Kidney epithelial cell (primary cell): ENCODE results near the gene WDR27. TPM values are rescaled to one million over a fixed set of nuclear protein-coding genes. Genes with fewer than 3 reads are reported as not detected.

Source experiments
- DNase-seq: peaks from one replicate; pipeline ENCODE4 v3.0.0-alpha.2; 2010; ENCODE audit warnings: low read depth
- H3K27me3 ChIP-seq: 2 replicates; pipeline ENCODE4 v1.6.0; 2011; ENCODE audit warnings: low read length; ENCODE audit not compliant: control insufficient read depth, insufficient read depth
- H3K36me3 ChIP-seq: 2 replicates; pipeline ENCODE4 v1.5.1; 2011; ENCODE audit warnings: low read length; ENCODE audit not compliant: control insufficient read depth, insufficient read depth
- H3K4me3 ChIP-seq: 2 replicates; pipeline ENCODE4 v1.5.1; 2011; ENCODE audit warnings: low read depth, mild to moderate bottlenecking, control low read depth, low read length
- total RNA-seq: library from RNA; depleted of rRNA; stranded (reverse); fragments of >200 nt; gene quantifications from 2 replicates; pipeline ENCODE4 v1.2.3, GENCODE V29; 2015
- TF ChIP-seq, protein P1 (sequence below): IDR thresholded peaks from 2 replicates; pipeline ENCODE4 v1.5.1; 2011; ENCODE audit warnings: mild to moderate bottlenecking, moderate library complexity, low read length, control low read depth, inconsistent platforms; ENCODE audit not compliant: insufficient read depth, poor library complexity, severe bottlenecking

The WDR27 gene
- total RNA-seq, 1 donor from 2014 or later = 27.0 TPM

DNA sequence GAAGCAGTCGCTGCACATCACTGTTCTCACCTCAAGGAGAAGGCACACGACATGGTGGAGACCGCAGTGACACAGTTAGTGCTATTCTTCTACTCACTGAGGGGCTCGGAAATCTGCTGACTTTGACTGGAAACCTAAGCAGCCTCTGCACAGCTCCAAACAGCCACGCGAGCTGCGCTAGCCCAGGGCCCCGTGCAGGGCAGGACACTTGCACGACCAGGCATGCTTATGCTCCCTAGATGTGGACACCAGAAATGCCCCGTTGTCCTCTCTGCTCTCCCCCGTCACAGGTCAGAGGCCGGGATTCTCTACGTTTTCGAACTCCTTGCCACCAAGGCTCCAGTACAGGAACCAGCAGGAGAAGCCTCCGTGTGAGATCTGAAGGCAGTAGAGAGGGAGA lies 201.1 kb downstream of the WDR27 start:
- H3K27me3 ChIP-seq = no peaks in the 10 kb centered on the region
- H3K4me3 ChIP-seq = no peak overlapping the region
- H3K36me3 ChIP-seq = no peaks in the 10 kb centered on the region
- DNase-seq = no peak
- TF ChIP-seq, protein P1, sequence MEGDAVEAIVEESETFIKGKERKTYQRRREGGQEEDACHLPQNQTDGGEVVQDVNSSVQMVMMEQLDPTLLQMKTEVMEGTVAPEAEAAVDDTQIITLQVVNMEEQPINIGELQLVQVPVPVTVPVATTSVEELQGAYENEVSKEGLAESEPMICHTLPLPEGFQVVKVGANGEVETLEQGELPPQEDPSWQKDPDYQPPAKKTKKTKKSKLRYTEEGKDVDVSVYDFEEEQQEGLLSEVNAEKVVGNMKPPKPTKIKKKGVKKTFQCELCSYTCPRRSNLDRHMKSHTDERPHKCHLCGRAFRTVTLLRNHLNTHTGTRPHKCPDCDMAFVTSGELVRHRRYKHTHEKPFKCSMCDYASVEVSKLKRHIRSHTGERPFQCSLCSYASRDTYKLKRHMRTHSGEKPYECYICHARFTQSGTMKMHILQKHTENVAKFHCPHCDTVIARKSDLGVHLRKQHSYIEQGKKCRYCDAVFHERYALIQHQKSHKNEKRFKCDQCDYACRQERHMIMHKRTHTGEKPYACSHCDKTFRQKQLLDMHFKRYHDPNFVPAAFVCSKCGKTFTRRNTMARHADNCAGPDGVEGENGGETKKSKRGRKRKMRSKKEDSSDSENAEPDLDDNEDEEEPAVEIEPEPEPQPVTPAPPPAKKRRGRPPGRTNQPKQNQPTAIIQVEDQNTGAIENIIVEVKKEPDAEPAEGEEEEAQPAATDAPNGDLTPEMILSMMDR = no peak

DNA sequence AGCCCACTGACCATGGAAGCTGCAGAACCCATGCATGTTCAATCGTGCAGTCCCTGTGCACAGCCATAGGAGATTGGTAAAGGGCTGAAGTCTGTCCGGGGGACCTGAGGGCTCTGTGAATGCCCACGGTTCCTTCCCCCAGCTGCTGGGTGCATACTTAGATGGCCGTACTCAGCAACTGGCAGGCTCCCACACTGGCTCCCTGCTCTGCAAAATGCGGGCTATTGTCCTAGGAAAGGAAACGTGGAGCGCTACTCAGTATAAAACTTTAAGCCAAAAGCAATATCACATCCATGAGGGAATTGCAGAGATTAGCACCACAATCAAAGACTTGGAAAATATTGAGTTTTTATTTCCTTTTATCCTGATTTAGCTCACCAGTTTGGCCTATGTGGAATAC lies 202.0 kb downstream of the WDR27 start:
- Histone ChIP-seq H3K4me3 (no peak overlapping the region), H3K36me3 (no peaks in the 10 kb centered on the region), H3K27me3 (no peaks in the 10 kb centered on the region)
- no peak for DNase-seq
- TF ChIP-seq, protein P1 = no peak

DNA sequence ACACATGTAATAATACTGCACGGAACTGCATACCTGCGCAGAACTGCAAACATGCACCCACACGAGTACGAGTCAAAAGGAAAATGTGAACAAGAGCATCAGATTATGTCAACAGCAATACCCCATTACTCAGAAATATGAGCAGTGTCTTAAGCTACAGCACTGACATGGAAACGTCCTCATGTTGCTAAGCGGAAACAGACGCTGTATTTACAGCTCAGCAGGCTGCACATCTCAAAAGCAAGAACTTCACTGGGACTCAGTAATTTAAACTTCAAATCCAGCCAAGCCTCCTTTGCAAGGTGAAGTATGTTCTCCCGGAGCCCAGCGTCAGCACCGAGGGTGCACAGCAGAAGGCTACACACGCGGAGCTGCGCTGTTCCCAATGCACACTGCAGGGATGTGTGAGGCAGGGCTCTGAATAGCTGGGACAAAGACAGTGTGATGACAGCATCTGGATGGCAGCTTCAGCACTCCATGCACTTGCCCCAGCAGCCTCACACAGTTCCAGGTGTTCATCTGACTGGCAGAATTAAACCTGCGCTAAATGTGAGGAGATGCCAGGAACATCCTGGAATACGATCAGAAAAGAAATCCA lies 202.8 kb downstream of the WDR27 start:
- no peaks in the 10 kb centered on the region for H3K27me3 ChIP-seq
- TF ChIP-seq, protein P1 = no peak
- no peaks in the 10 kb centered on the region for H3K36me3 ChIP-seq
- no peak overlapping the region for H3K4me3 ChIP-seq
- no peak for DNase-seq

DNA sequence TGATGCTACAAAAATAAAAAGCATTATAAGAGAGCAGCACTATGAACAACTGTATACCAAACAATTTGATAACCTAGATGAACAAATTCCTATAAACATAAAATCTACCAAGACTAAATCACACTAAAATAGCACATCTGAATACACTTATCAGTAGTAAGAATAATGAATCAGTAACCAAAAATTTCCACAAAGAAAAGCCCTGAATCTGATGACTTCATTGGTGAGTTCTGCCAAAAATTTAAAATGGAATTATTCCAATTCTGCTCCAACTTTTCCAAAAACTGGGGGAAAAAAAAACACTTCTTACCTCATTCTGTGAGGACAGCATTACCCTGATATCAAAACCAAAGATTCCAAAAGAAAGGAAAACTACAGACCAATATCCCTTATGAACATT lies 206.2 kb downstream of the WDR27 start:
- Histone ChIP-seq H3K36me3 (no peaks in the 10 kb centered on the region), H3K27me3 (no peaks in the 10 kb centered on the region), H3K4me3 (no peak overlapping the region)
- TF ChIP-seq, protein P1 = no peak
- DNase-seq = no peak

DNA sequence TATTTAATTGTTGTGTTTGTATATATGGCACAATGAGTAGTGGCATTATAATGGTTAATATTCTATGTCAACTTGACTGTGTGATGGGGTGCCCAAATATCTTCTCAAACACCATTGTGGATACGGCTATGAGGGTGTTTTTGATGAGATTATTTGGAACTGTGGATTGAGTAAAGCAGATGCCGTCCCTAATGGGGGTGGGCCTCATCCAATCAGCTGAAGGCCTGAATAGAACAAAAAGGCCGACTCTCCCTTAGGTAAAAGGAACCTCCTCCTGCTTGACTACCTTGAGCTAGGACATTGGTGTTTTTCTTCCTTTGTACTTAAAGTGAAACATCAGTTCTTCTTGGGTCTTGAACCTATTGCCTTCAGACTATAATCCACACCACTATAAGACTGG lies 207.8 kb downstream of the WDR27 start:
- TF ChIP-seq, protein P1 = no peak
- H3K36me3 ChIP-seq = no peaks in the 10 kb centered on the region

DNA sequence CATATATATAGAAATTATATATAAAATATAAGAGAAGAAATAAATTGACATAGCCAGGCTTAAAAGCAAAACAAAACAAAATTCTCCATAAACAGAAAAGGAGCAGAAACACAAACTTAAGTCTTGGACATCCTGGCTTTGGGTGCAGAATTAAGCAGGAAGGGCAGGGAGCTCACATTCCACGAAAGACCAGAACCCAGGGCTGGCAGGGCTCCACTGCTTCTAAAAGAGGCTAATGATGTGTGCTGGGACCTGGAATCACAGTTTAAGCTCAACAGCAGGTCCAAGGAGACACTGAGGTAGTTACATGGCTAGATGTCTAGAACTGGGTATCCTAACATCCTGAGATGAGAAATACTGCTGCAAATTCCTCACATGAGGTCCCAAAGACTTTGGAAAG lies 210.3 kb downstream of the WDR27 start:
- DNase-seq = no peak
- Histone ChIP-seq H3K27me3 (no peaks in the 10 kb centered on the region), H3K4me3 (no peak overlapping the region), H3K36me3 (no peaks in the 10 kb centered on the region)
- TF ChIP-seq, protein P1 = no peak

More for the DNA sequence above, 207.8 kb downstream of the WDR27 start:
- no peak for DNase-seq
- Histone ChIP-seq H3K4me3 (no peak overlapping the region), H3K27me3 (no peaks in the 10 kb centered on the region)
